ENCODE measurements around the gene SLC34A1. TPM values are rescaled to one million over a fixed set of nuclear protein-coding genes. Genes with fewer than 3 reads are reported as not detected.
"Not testable (repeated sequence)": the region's sequence is repeated elsewhere in the genome, so short reads cannot be mapped to it uniquely, and the experiment has no call there.

Gene SLC34A1
- total RNA-seq, 1 donor from 2014 or later = not detected

- Mint-ChIP-seq H3K9me3 (ENCODE audit: unreplicated experiment) (no peaks in the 10 kb centered on the region), H3K4me3 (ENCODE audit: unreplicated experiment) (no peak overlapping the region), H3K27ac (ENCODE audit: unreplicated experiment) (no peak overlapping the region), H3K36me3 (ENCODE audit: low read depth, unreplicated experiment) (no peaks in the 10 kb centered on the region), H3K4me1 (ENCODE audit: low read depth, unreplicated experiment) (no peaks in the 10 kb centered on the region), H3K27me3 (ENCODE audit: low read depth, unreplicated experiment) (peaks cover 62% of the 10 kb centered on the region)
- Histone ChIP-seq H3K79me2 (ENCODE audit: insufficient read depth, low read length) (no peaks in the 10 kb centered on the region), H3K9ac (ENCODE audit: low read length) (no peak overlapping the region), H3K27me3 (ENCODE audit: insufficient read depth, low read length) (peaks cover 6% of the 10 kb centered on the region), H3K4me3 (ENCODE audit: insufficient read depth, low read depth, low read length) (no peak overlapping the region), H3K36me3 (ENCODE audit: insufficient read depth, low read length) (no peaks in the 10 kb centered on the region), H3K4me2 (ENCODE audit: low read length) (no peak overlapping the region), H3K4me1 (ENCODE audit: insufficient read depth, low read length) (no peaks in the 10 kb centered on the region), H3K27ac (ENCODE audit: low read depth, low read length) (no peak overlapping the region), H3K9me3 (ENCODE audit: insufficient read depth, low read depth, low read length) (no peaks in the 10 kb centered on the region), H2AFZ (ENCODE audit: low read depth, low read length) (no peak overlapping the region), H4K20me1 (ENCODE audit: insufficient read depth, low read length) (no peaks in the 10 kb centered on the region)
- DNase-seq (ENCODE audit: low read depth) = no peak
- no peak for TF ChIP-seq EZH2 (IDR thresholded peaks at IDR 0.05; ENCODE audit: insufficient read depth, low read length)
- TF ChIP-seq CTCF (IDR thresholded peaks at IDR 0.05; ENCODE audit: insufficient read depth, low read depth, low read length) = no peak
- no peak for FAIRE-seq
Observed at GRCh38 chr5:177412603-177413233, 28.5 kb downstream of the SLC34A1 start.

- Histone ChIP-seq H3K36me3 (ENCODE audit: insufficient read depth, low read length) (no peaks in the 10 kb centered on the region), H3K4me2 (ENCODE audit: low read length) (no peak overlapping the region), H2AFZ (ENCODE audit: low read depth, low read length) (no peak overlapping the region), H3K9me3 (ENCODE audit: insufficient read depth, low read depth, low read length) (no peaks in the 10 kb centered on the region), H4K20me1 (ENCODE audit: insufficient read depth, low read length) (no peaks in the 10 kb centered on the region), H3K4me1 (ENCODE audit: insufficient read depth, low read length) (no peaks in the 10 kb centered on the region), H3K27ac (ENCODE audit: low read depth, low read length) (no peak overlapping the region), H3K9ac (ENCODE audit: low read length) (no peak overlapping the region), H3K27me3 (ENCODE audit: insufficient read depth, low read length) (peaks cover 6% of the 10 kb centered on the region), H3K79me2 (ENCODE audit: insufficient read depth, low read length) (no peaks in the 10 kb centered on the region), H3K4me3 (ENCODE audit: insufficient read depth, low read depth, low read length) (no peak overlapping the region)
- Mint-ChIP-seq H3K36me3 (ENCODE audit: low read depth, unreplicated experiment) (no peaks in the 10 kb centered on the region), H3K4me3 (ENCODE audit: unreplicated experiment) (no peak overlapping the region), H3K27ac (ENCODE audit: unreplicated experiment) (no peak overlapping the region), H3K4me1 (ENCODE audit: low read depth, unreplicated experiment) (no peaks in the 10 kb centered on the region), H3K27me3 (ENCODE audit: low read depth, unreplicated experiment) (peaks cover 53% of the 10 kb centered on the region), H3K9me3 (ENCODE audit: unreplicated experiment) (no peaks in the 10 kb centered on the region)
- FAIRE-seq (no peak), DNase-seq (ENCODE audit: low read depth) (no peak)
- TF ChIP-seq CTCF (IDR thresholded peaks at IDR 0.05; ENCODE audit: insufficient read depth, low read depth, low read length) (no peak), EZH2 (IDR thresholded peaks at IDR 0.05; ENCODE audit: insufficient read depth, low read length) (no peak)
Observed at GRCh38 chr5:177414481-177414880, 30.2 kb downstream of the SLC34A1 start.

- not testable (repeated sequence) for H3K9me3 ChIP-seq (ENCODE audit: insufficient read depth, low read depth, low read length); H3K36me3 ChIP-seq (ENCODE audit: insufficient read depth, low read length); DNase-seq (ENCODE audit: low read depth); H3K4me2 ChIP-seq (ENCODE audit: low read length); H3K4me3 Mint-ChIP-seq (ENCODE audit: unreplicated experiment); FAIRE-seq; H3K9ac ChIP-seq (ENCODE audit: low read length); H3K27ac ChIP-seq (ENCODE audit: low read depth, low read length); H3K4me1 ChIP-seq (ENCODE audit: insufficient read depth, low read length); H3K4me3 ChIP-seq (ENCODE audit: insufficient read depth, low read depth, low read length); H3K27me3 ChIP-seq (ENCODE audit: insufficient read depth, low read length); H2AFZ ChIP-seq (ENCODE audit: low read depth, low read length); H3K4me1 Mint-ChIP-seq (ENCODE audit: low read depth, unreplicated experiment); H3K9me3 Mint-ChIP-seq (ENCODE audit: unreplicated experiment); H4K20me1 ChIP-seq (ENCODE audit: insufficient read depth, low read length); H3K27ac Mint-ChIP-seq (ENCODE audit: unreplicated experiment); H3K79me2 ChIP-seq (ENCODE audit: insufficient read depth, low read length); H3K36me3 Mint-ChIP-seq (ENCODE audit: low read depth, unreplicated experiment)
- peaks cover 42% of the 10 kb centered on the region for H3K27me3 Mint-ChIP-seq (ENCODE audit: low read depth, unreplicated experiment)
Observed at GRCh38 chr5:177417081-177417480, 32.8 kb downstream of the SLC34A1 start.

Data from astrocyte (in vitro differentiated cells and primary cell).